ENCODE data around the gene MEF2A. TPM values are rescaled to one million over a fixed set of nuclear protein-coding genes. Genes with fewer than 3 reads are reported as not detected.

The MEF2A gene
- total RNA-seq, 1 donor from 2014 or later = 37.5 TPM

DNA sequence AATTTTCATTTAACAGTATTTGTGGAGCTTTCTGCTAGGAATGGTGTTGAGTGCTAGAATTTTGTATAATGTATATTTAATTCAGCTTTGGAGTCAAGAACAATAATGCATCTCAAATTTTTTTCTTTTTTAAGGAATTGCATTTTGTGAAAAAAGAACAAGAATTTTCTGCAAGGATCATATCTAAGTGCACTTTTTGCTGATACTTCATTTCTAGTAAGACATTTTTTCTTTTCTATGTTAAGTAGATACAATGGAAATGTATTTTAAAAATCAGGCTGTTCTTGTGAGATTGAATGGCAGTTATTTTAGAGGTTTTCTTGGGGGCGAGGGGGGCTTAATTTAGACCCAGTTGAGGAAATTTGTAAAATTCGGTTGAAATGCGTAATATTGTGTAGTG is 32.5 kb downstream of the MEF2A start:
- FAIRE-seq (no peak), DNase-seq (ENCODE audit: low spot score in 2 of 2) (no peak)

DNA sequence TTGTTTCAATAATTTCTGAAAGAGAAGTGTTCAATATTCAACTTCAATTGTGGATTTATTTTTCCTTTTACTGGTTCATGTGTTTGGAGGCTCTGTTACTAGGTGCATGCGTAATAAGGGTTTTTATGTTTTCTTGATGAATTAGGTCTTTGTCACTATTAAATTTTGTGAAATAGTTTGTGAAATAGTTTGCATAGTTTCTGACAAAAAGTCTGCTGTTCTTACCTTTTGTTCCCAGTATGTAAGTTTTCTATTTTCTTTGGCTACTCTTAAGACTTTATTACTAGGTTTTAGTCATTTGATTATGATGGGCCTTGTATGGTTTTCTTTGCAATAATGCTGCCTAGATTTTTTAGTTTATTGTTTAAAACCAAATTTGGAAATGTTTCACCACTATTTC is 38.0 kb downstream of the MEF2A start:
- FAIRE-seq (no peak), DNase-seq (ENCODE audit: low spot score in 2 of 2) (no peak)

DNA sequence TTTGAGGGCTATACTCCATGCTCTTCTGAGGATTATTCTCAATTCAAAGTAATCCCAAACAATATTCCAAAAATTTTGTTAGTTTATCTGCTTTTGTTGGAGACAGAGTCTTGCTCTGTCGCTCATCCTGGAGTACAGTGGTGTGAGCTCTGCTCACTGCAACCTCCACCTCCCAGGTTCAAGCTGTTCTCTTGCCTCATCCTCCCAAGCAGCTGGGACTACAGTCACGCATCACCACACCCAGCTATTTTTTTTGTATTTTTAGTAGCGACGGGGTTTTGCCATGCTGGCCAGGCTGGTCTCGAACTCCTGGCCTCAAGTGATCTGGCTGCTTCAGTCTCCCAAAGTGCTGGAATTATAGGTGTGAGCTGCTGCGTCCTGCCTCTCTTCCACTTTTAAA is 39.1 kb downstream of the MEF2A start:
- no peak for DNase-seq (ENCODE audit: low spot score in 2 of 2)
- no peak for FAIRE-seq

DNA sequence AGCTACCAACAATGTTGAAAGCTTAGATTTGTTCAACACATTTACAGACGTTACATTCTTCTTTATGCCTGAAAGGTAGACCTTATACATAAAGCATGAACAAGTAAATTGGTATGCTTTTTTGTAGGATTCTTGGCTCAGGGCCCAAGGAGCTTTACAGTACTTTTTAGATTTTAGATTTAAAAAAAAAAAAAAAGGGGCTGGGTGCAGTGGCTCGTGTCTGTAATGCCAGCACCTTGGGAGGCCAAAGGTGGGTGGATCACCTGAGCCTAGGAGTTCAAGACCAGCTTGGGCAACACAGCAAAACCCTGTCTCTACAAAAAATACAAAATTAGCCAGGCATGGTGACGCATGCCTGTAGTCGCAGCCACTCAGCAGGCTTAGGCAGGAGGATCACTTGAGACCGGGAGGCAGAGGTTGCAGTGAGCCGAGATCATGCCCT is 39.7 kb downstream of the MEF2A start:
- no peak for FAIRE-seq

DNA sequence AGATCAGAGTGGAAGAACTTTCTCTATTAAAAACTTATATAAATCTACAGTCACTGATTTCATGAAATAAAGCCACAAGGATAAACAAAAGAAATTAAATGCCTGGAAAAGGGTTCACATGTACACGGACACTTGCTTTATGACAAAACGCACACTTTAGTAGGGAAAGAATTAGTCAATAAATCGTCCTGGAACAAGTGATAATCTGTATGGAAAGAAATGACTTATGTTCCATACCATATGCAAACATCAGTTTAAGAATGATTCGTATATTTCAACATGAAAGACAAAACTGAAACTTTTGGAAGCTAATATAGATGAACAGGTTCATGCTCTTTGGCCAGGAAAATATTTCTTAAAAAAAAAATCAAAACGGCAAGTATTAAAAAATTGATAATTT is 40.2 kb downstream of the MEF2A start:
- FAIRE-seq = no peak
- DNase-seq (ENCODE audit: low spot score in 2 of 2) = no peak

More for the DNA sequence above, 39.7 kb downstream of the MEF2A start:
- DNase-seq (ENCODE audit: low spot score in 2 of 2) = no peak

- FAIRE-seq (no peak), DNase-seq (ENCODE audit: low spot score in 2 of 2) (no peak)
Observed at GRCh38 chr15:99606646-99607045, 40.9 kb downstream of the MEF2A start.

- DNase-seq (ENCODE audit: low spot score in 2 of 2) (no peak), FAIRE-seq (no peak)
Observed at GRCh38 chr15:99613481-99613880, 47.7 kb downstream of the MEF2A start.

GRCh38 chr15:99613887-99614647 is 48.3 kb downstream of the MEF2A start:
- no peak for FAIRE-seq

DNA sequence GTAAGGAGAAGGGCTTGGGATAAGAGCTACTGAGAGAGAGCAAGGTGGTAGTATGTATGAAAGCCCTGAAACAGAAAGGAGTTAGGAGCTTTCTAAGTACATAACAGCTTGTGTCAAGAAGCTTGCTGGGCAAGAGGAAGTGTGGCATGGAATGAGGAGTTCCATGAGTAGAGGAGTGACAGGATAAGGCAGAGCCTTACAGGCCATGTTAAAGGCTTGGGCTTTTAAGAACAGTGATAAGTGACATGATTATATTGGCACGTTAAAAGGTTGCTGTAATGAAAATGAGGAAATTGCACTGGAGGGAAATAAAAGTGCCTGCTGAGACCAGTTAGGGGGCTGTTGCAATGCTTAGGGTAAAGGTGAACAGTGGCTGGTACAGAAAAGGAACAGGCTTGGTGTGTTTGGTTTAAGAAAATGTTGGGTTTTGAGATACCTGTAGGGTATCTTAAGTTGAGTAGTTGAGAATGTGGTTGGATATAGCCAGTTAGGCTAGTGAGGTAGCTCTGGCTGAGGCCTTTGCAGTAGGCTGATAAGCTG is 49.0 kb downstream of the MEF2A start:
- FAIRE-seq (no peak), DNase-seq (ENCODE audit: low spot score in 2 of 2) (no peak)

More at GRCh38 chr15:99613887-99614647, 48.3 kb downstream of the MEF2A start:
- no peak for DNase-seq (ENCODE audit: low spot score in 2 of 2)

DNA sequence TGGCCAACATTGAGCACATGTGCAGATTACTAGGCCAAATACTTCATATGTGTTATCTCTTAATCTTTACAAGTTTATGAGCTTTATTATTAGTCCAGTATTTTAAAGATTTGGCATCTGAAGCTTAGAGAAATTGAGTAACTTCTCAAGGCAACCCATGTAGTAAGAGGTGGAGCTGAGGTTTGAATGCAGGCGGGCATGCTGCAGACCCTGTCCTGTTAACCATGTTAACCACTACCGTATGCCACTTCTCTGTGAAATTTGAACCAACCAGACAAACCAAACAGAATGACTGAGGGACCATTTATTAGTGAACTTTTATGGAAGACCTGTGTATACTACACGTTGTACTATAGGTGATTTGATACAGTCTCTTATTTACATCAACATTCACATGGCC is 49.7 kb downstream of the MEF2A start:
- FAIRE-seq (no peak), DNase-seq (ENCODE audit: low spot score in 2 of 2) (no peak)

- FAIRE-seq = no peak
Observed at GRCh38 chr15:99616129-99616528, 50.3 kb downstream of the MEF2A start.

DNA sequence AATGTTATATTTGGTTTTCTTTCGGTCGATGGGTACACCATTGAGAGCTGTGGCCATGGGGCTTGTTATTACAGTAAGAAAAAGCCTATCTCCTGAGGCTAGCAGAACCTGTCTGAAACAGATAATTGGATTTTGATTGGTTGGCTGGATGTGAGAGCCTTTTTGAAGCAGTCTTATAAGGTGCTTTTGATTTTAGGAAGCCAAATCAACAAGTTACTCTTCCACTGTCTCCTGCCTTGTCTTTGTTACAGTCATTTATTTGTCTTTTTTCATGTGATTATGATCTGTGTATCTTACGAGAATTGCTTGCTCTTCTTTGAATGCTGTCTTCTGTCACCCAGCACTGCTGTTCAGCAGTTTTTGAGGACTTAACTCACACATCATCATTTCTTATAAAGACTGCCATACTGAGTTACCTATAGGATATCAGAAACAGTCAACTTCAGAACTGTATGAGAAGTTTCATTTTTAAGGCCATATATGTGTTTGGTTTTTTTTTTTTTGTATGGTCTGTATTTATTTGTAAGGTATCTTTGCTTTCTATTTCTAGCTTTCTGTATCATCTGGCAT is 51.1 kb downstream of the MEF2A start:
- FAIRE-seq = no peak

More at GRCh38 chr15:99616129-99616528, 50.3 kb downstream of the MEF2A start:
- DNase-seq (ENCODE audit: low spot score in 2 of 2) = no peak

GRCh38 chr15:99618941-99619411 is 53.2 kb downstream of the MEF2A start:
- FAIRE-seq (no peak), DNase-seq (ENCODE audit: low spot score in 2 of 2) (no peak)

More for the DNA sequence above, 51.1 kb downstream of the MEF2A start:
- DNase-seq (ENCODE audit: low spot score in 2 of 2) = no peak

DNA sequence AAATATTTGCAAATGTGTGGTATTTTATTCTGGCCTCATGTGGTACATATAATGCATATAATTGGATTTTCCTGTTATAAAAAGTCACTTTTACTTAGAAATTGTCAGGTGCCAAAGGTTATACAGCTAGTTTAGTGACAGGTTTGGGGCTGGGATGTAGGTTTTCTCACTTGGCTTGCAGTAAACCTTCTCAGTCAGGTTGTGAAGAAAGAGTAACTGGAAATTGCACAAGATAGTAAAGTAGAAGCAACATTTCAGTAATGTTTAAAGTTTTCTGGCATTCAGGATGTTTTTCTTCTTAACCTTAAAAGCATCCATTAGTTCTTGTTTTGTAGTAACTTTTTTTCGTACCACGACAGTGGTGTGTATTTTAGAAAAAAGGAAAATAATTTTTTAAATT is 53.9 kb downstream of the MEF2A start:
- FAIRE-seq = no peak
- DNase-seq (ENCODE audit: low spot score in 2 of 2) = no peak

DNA sequence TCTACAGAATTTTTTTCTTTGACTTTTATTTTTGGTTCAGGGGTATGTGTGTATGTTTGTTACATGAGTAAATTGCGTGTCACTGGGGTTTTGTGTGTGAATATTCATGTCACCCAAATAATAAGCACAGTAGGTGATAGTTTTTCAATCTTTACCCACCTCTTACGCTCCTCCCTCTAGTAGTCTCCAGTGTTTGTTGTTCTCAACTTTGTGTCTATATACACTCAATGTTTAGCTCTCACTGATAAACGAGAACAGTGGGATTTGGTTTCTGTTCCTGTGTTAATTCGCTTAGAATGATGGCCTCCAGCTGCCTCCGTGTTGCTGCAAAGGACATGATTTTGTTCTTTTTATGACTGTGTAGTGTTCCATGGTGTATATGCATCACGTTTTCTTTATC is 54.4 kb downstream of the MEF2A start:
- FAIRE-seq = no peak
- no peak for DNase-seq (ENCODE audit: low spot score in 2 of 2)

DNA sequence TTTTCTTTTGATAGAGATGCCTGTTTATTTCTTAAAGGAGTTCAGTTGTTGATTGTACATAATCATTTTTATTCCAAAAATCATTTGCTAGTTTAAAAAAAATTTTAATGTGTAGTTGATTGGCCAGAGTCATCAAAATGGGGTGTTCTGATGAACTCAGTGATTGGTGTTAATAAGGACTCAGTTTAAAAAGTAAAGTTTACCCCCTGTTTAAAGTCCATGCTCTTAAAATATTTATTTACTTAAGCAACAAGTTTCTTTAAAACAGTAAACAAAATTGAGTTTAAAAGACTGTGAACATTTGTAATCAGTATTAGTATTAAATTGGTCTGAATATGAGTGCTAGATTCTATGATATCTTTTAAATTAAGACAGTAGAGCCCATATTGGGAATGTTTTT is 56.0 kb downstream of the MEF2A start:
- FAIRE-seq (no peak), DNase-seq (ENCODE audit: low spot score in 2 of 2) (no peak)

- FAIRE-seq = no peak
Observed at GRCh38 chr15:99628374-99629001, 62.7 kb downstream of the MEF2A start.

GRCh38 chr15:99630607-99631131 is 64.9 kb downstream of the MEF2A start:
- DNase-seq (ENCODE audit: low spot score in 2 of 2) (no peak), FAIRE-seq (no peak)

More at GRCh38 chr15:99628374-99629001, 62.7 kb downstream of the MEF2A start:
- no peak for DNase-seq (ENCODE audit: low spot score in 2 of 2)

- no peak for FAIRE-seq
- DNase-seq (ENCODE audit: low spot score in 2 of 2) = no peak
Observed at GRCh38 chr15:99631255-99631654, 65.5 kb downstream of the MEF2A start.

- DNase-seq (ENCODE audit: low spot score in 2 of 2) (no peak), FAIRE-seq (no peak)
Observed at GRCh38 chr15:99632521-99632920, 66.7 kb downstream of the MEF2A start.

GRCh38 chr15:99633655-99634054 is 67.9 kb downstream of the MEF2A start:
- FAIRE-seq (no peak), DNase-seq (ENCODE audit: low spot score in 2 of 2) (no peak)

Measured in frontal cortex (tissue), 4 donors.